Colonic mucosa (tissue), 4 donors: ENCODE results near the gene GRK7. TPM values are rescaled to one million over a fixed set of nuclear protein-coding genes. Genes with fewer than 3 reads are reported as not detected.

Experiments
- DNase-seq: peaks from one replicate; pipeline ENCODE4 v3.0.0-alpha.2; 2020
- H3K27ac ChIP-seq: fragments of 200-600 bp; one replicate; pipeline ENCODE4 v1.8.0; 2021
- H3K27me3 ChIP-seq: fragments of 200-600 bp; one replicate; pipeline ENCODE4 v1.8.0; 2021
- H3K36me3 ChIP-seq: fragments of 200-600 bp; one replicate; pipeline ENCODE4 v1.8.0; 2021
- H3K4me1 ChIP-seq: fragments of 200-600 bp; one replicate; pipeline ENCODE4 v1.8.0; 2021; ENCODE audit warnings: mild to moderate bottlenecking
- H3K4me3 ChIP-seq: fragments of 200-600 bp; one replicate; pipeline ENCODE4 v1.8.0; 2021
- H3K9ac ChIP-seq, 2 donors: one replicate each; pipeline ENCODE4 v1.7.0; 2013; ENCODE audit warnings: control low read depth in 2 of 2, low read depth in 2 of 2, low read length in 2 of 2
- H3K9me3 ChIP-seq: fragments of 200-600 bp; one replicate; pipeline ENCODE4 v1.8.0; 2021
- CTCF ChIP-seq: fragments of 200-600 bp; IDR thresholded peaks from one replicate; pipeline ENCODE4 v1.8.0; 2022; ENCODE audit warnings: antibody characterized with exemption, mild to moderate bottlenecking
- intact Hi-C: fragments of 100-400 bp; cut with DNase I; formaldehyde crosslinking; loops from one replicate; pipeline ENCODE4 v1.14.1; 2022
- total RNA-seq, 2 donors: library from RNA; stranded (reverse); fragmentation: NEBNext Ultra II Directional in 1 of 2; extraction: Animal tissue kit (Norgen Biotek cat#: 25700) in 1 of 2; gene quantifications; one replicate each; pipeline ENCODE4 v1.2.1, GENCODE V29; 2021
- donor health status: healthy.
- donor health status: DM: no; HTN: no; CAD: no.
- donor health status: DM: no; HTN: no; CAD: no.

Gene GRK7
- total RNA-seq, 2 donors from 2014 or later = not detected

GRCh38 chr3:141735176-141735575 lies 28.0 kb upstream of the GRK7 start:
- Histone ChIP-seq H3K9me3 (no peaks in the 10 kb centered on the region), H3K36me3 (no peaks in the 10 kb centered on the region), H3K4me1 (no peaks in the 10 kb centered on the region), H3K9ac (no peak overlapping the region), H3K4me3 (no peak overlapping the region), H3K27ac (no peak overlapping the region), H3K27me3 (no peaks in the 10 kb centered on the region)
- intact Hi-C loops = loop anchor here (5.0 kb wide), 2 partner anchors 158 to 177 kb away; no protein-coding TSS in a partner anchor
- no peak for DNase-seq
- TF ChIP-seq CTCF = no peak

- DNase-seq = no peak
- no peak for TF ChIP-seq CTCF
- Histone ChIP-seq H3K4me1 (no peaks in the 10 kb centered on the region), H3K4me3 (no peak overlapping the region), H3K27ac (no peak overlapping the region), H3K9me3 (no peaks in the 10 kb centered on the region), H3K36me3 (no peaks in the 10 kb centered on the region), H3K9ac (no peak overlapping the region), H3K27me3 (no peaks in the 10 kb centered on the region)
- intact Hi-C loops = loop anchor here (5.0 kb wide), 2 partner anchors 159 to 176 kb away; no protein-coding TSS in a partner anchor
Measured at GRCh38 chr3:141735770-141736465, 27.3 kb upstream of the GRK7 start.

DNA sequence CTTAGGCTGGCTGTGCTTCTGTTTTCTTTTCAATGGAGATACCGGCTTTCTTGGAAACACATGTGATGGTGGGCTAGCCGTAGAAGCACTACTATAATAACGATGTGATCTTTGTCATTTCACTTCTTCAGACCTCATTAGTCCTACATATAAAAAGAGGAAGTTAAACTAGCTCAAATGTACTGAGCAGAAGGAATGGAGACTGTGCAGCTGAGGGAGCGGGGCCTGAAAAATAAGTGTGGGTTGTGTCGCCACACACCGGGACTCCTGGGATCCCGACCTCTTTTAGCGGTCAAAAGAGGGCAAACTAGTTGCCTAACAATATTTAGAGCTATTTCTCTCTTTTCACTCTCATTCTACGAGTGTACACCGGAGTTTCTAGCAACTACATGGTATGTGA lies 26.1 kb upstream of the GRK7 start:
- intact Hi-C loops = loop anchor here (5.0 kb wide), 2 partner anchors 160 to 175 kb away; no protein-coding TSS in a partner anchor
- no peaks in the 10 kb centered on the region for H3K9me3 ChIP-seq
- no peak for TF ChIP-seq CTCF
- no peak overlapping the region for H3K4me3 ChIP-seq
- H3K9ac ChIP-seq = no peak overlapping the region
- no peaks in the 10 kb centered on the region for H3K4me1 ChIP-seq
- no peak for DNase-seq
- H3K36me3 ChIP-seq = no peaks in the 10 kb centered on the region
- no peaks in the 10 kb centered on the region for H3K27me3 ChIP-seq
- no peak overlapping the region for H3K27ac ChIP-seq

DNA sequence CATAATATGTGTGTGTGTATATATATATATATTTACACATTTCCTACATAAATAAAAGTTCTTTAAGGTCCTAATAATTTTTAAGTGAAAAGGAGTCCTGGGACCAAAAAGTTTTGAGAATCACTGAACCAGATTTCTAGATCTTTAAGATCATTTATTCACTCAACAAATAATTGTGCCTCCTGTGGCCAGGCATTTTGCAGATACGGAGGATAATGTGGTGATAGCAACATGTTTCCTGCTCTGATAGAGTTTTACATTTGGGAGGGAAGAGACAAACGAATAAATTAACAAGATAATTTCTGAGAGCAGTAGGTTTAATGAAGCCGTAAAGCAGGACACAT lies 25.6 kb upstream of the GRK7 start:
- Histone ChIP-seq H3K9ac (peak overlapping the region in 1 of 2 donors; percentile 80), H3K27me3 (no peaks in the 10 kb centered on the region), H3K9me3 (no peaks in the 10 kb centered on the region), H3K36me3 (no peaks in the 10 kb centered on the region), H3K27ac (peak overlapping the region; percentile 99), H3K4me1 (no peaks in the 10 kb centered on the region), H3K4me3 (peak overlapping the region; percentile 92)
- intact Hi-C loops = loop anchor here (1.0 to 5.0 kb wide), 3 partner anchors 138 to 175 kb away; no protein-coding TSS in a partner anchor
- no peak for DNase-seq
- no peak for TF ChIP-seq CTCF

DNA sequence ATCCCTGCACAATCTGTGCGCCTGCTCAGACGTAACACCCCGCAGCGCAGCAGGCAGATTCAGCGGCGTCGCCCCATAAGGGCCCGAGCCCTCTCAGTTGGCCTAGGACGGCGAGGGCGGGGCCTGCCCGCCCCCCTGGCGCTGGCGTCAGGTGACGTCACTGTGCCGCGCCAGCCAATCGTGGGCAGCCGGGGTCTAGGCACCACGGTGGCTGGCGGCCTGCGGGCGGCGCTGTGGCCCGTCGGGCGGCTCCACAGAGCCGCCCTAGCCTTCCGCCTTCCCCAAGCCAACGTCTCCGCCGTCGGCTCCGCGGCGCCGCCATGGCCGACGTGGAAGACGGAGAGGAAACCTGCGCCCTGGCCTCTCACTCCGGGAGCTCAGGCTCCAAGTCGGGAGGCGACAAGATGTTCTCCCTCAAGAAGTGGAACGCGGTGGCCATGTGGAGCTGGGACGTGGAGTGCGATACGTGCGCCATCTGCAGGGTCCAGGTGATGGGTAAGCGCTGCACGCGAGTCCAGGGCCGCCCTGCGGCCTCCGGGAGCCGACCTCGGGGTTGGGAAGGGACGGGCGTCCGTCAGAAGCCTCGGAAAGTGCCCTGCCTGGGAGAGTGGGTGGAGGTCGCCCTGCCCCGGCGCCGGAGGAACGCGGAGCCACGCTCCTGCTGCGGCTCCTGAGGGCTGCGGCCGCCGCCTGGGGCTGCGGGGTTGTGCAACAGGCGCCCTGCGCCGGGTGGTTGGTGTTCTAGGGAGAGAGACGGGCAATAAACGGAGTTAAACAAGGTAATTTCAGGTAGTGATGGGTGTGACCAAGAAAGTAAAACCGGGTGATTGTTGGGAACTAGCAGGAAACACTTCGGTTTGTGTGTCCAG lies 25.0 kb upstream of the GRK7 start, which contains the start of gene RNF7:
Gene RNF7 (plus strand): TSS at position 277 of the 869 bp plus-strand sequence. CDS start 44 bp downstream, at position 321.
- H3K27ac ChIP-seq = peak within 1 kb of the TSS; percentile 99
- peak; percentile 91 for TF ChIP-seq CTCF
- intact Hi-C loops = loop anchor here (1.0 to 5.0 kb wide), 3 partner anchors 137 to 174 kb away; no protein-coding TSS in a partner anchor

More for the DNA sequence above, 25.0 kb upstream of the GRK7 start, which contains the start of gene RNF7:
- peak within 1 kb of the TSS; percentile 80 to 92 for H3K9ac ChIP-seq
- DNase-seq = peak; percentile 94
- H3K27me3 ChIP-seq = no peaks in the 10 kb centered on the region
- no peaks in the 10 kb centered on the region for H3K9me3 ChIP-seq
- peak within 1 kb of the TSS; percentile 92 for H3K4me3 ChIP-seq
- H3K36me3 ChIP-seq = no peaks in the 10 kb centered on the region
- H3K4me1 ChIP-seq = no peaks in the 10 kb centered on the region
